ENCODE results near the gene PAX2. TPM values are rescaled to one million over a fixed set of nuclear protein-coding genes. Genes with fewer than 3 reads are reported as not detected.

The PAX2 gene
- total and polyA plus RNA-seq, 2 of the 8 experiments (the other 6 are each of a cell fraction or from before 2014, with no cell fraction given), result 0.02 TPM; not detected in 1

DNA sequence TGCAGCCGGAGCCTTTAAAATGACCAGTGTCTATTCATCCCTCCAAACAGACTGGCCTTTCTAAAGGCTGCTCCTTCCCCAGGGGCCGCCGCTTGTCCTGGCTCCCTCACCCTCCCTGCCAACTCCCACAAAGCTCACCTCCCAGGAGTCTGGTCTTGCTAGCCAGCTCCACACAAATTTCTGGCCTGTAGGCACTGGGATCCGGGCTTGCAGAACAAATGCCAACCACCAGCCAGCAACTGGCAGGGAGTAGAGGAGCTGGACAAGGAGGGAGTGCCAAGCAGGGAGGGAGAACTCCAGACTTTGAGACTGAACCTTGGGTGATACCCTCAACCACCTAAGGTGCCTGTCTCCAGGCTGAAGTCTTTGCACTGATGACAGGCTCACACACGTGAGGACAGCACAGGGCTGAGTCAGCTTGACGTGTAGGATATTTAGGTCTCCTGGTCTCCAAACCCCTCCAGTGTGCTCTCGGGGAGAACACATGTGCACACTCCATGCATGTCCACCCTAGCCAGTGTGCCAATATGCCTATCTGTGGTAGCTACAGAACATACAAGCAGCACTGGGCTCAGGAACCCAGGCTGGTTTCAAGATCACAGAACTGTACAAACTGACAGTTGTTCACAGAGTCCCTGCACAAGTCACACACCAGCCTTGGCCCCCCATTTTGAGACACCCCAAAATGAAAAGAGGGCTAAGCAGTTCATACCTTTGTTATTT lies 6.0 kb downstream of the PAX2 start:
- H2BK20ac ChIP-seq (ENCODE audit: low read length), result no peak overlapping the region
- no peak overlapping the region for H4K8ac ChIP-seq (ENCODE audit: extremely low read depth, insufficient read depth, low read length)
- no peak overlapping the region for H2BK120ac ChIP-seq (replicated peaks; ENCODE audit: low read depth, low read length)
- no peak overlapping the region for H2BK5ac ChIP-seq (ENCODE audit: low read depth, low read length)
- no peak overlapping the region for H2AFZ ChIP-seq (ENCODE audit: low read length)
- peaks cover 74 to 100% (median 90%) of the 10 kb centered on the region in 4 experiments for H3K27me3 ChIP-seq (replicated peaks in 1 of 4; ENCODE audit: control insufficient read depth in 3 of 4, extremely low read depth in 1 of 4, insufficient read depth in 3 of 4, low read length in 3 of 4)
- no peak overlapping the region for H3K23ac ChIP-seq (ENCODE audit: insufficient read length)
- H3K4me2 ChIP-seq (ENCODE audit: insufficient read depth in 1 of 2, low read depth in 2 of 2, low read length in 2 of 2), result no peak overlapping the region
- no peak overlapping the region for H3K14ac ChIP-seq (ENCODE audit: insufficient read length)
- H3K23me2 ChIP-seq (ENCODE audit: low read depth, low read length), result no peaks in the 10 kb centered on the region
- H3K9me3 ChIP-seq (ENCODE audit: insufficient read depth in 2 of 2, low read depth in 1 of 2, low read length in 1 of 2), result no peaks in the 10 kb centered on the region
- no peaks in the 10 kb centered on the region for H3K79me2 ChIP-seq (ENCODE audit: control insufficient read depth in 1 of 2, insufficient read depth in 2 of 2, low read length in 2 of 2)
- H3K36me3 ChIP-seq (ENCODE audit: control insufficient read depth in 2 of 4, insufficient read depth in 4 of 4, low read length in 3 of 4), result peaks cover 0 to 7% (median 0%) of the 10 kb centered on the region in 4 experiments; a peak in 1 of 8 replicates
- no peak overlapping the region for H3K56ac ChIP-seq (replicated peaks; ENCODE audit: insufficient read length, low read depth, low read length)
- no peak overlapping the region for H2AK5ac ChIP-seq (ENCODE audit: low read depth, low read length)
- FAIRE-seq, result no peak
- H3K79me1 ChIP-seq (ENCODE audit: low read depth, low read length), result no peaks in the 10 kb centered on the region
- H3K18ac ChIP-seq (ENCODE audit: extremely low read depth, low read length), result no peak overlapping the region
- H3K4me1 ChIP-seq (replicated peaks in 1 of 4; ENCODE audit: control insufficient read depth in 3 of 4, insufficient read depth in 4 of 4, low read length in 3 of 4), result peaks cover 0 to 9% (median 4%) of the 10 kb centered on the region in 4 experiments; a peak in 5 of 7 replicates
- CTCF ChIA-PET (ENCODE audit: partially characterized antibody), result interaction anchor here (0.6 to 5.0 kb wide), 26 partner anchors 8 to 391 kb away, joined by 3 to 30 read pairs (median 4); no protein-coding TSS in a partner anchor
- H3K27ac ChIP-seq (ENCODE audit: low read depth, low read length), result no peak overlapping the region
- H3K4me3 ChIP-seq (ENCODE audit: extremely low read depth in 1 of 4, insufficient read depth in 2 of 4, low read depth in 3 of 4, low read length in 4 of 4), result no peak overlapping the region
- no peak overlapping the region for H3K9ac ChIP-seq (replicated peaks in 1 of 4; ENCODE audit: extremely low read depth in 1 of 4, low read depth in 3 of 4, low read length in 3 of 4)
- WGBS, 2 experiments (ENCODE audit: extremely low coverage in 1 of 2, insufficient coverage in 1 of 2, insufficient read length in 1 of 2, insufficient replicate concordance in 2 of 2, low coverage in 1 of 2, low lambda C conversion rate in 2 of 2, missing lambda C conversion rate in 1 of 2), result 48% methylated on average over 7 of the region's 7 CpGs; no CpG with 5 or more reads in 1 of the 2 experiments
- H2BK15ac ChIP-seq (ENCODE audit: low read length), result no peak overlapping the region
- peaks cover 14 to 35% of the 10 kb centered on the region in 2 experiments for H4K20me1 ChIP-seq (replicated peaks in 1 of 2; ENCODE audit: control insufficient read depth in 1 of 2, insufficient read depth in 2 of 2, low read length in 2 of 2)
- no peak for DNase-seq (ENCODE audit: low read depth in 1 of 2, low spot score in 2 of 2)
- H4K5ac ChIP-seq (ENCODE audit: insufficient read length, low read depth, low read length), result no peak overlapping the region
- H3K4ac ChIP-seq (replicated peaks; ENCODE audit: insufficient read length, low read depth, low read length), result no peak overlapping the region
- POLR2A ChIA-PET (ENCODE audit: partially characterized antibody), result interaction anchor here (3.3 kb wide), 1 partner anchor 73 kb away, joined by 12 read pairs; no protein-coding TSS in a partner anchor
- no peak overlapping the region for H4K91ac ChIP-seq (replicated peaks; ENCODE audit: insufficient read length, low read length)
- H2BK12ac ChIP-seq (ENCODE audit: low read depth, low read length), result no peak overlapping the region
- TF ChIP-seq, protein P1, sequence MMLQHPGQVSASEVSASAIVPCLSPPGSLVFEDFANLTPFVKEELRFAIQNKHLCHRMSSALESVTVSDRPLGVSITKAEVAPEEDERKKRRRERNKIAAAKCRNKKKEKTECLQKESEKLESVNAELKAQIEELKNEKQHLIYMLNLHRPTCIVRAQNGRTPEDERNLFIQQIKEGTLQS (IDR thresholded peaks at IDR 0.05; ENCODE audit: insufficient read depth, low read depth, low read length), result no peak
- no peak for TF ChIP-seq RAD21 (IDR thresholded peaks at IDR 0.05 in 1 of 2, conservative IDR thresholded peaks at IDR 0.05 in 1 of 2; ENCODE audit: low read depth in 2 of 2, low read length in 2 of 2)
- TF ChIP-seq SIX5 (IDR thresholded peaks at IDR 0.05; ENCODE audit: low read depth, low read length), result no peak
- no peak for TF ChIP-seq SP4 (IDR thresholded peaks at IDR 0.05; ENCODE audit: low read length)
- TF ChIP-seq, protein P2, sequence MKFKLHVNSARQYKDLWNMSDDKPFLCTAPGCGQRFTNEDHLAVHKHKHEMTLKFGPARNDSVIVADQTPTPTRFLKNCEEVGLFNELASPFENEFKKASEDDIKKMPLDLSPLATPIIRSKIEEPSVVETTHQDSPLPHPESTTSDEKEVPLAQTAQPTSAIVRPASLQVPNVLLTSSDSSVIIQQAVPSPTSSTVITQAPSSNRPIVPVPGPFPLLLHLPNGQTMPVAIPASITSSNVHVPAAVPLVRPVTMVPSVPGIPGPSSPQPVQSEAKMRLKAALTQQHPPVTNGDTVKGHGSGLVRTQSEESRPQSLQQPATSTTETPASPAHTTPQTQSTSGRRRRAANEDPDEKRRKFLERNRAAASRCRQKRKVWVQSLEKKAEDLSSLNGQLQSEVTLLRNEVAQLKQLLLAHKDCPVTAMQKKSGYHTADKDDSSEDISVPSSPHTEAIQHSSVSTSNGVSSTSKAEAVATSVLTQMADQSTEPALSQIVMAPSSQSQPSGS (IDR thresholded peaks at IDR 0.05; ENCODE audit: low read length), result no peak
- TF ChIP-seq, protein P3, sequence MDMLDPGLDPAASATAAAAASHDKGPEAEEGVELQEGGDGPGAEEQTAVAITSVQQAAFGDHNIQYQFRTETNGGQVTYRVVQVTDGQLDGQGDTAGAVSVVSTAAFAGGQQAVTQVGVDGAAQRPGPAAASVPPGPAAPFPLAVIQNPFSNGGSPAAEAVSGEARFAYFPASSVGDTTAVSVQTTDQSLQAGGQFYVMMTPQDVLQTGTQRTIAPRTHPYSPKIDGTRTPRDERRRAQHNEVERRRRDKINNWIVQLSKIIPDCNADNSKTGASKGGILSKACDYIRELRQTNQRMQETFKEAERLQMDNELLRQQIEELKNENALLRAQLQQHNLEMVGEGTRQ (IDR thresholded peaks at IDR 0.05; ENCODE audit: low read length), result no peak
- TF ChIP-seq, protein P4, sequence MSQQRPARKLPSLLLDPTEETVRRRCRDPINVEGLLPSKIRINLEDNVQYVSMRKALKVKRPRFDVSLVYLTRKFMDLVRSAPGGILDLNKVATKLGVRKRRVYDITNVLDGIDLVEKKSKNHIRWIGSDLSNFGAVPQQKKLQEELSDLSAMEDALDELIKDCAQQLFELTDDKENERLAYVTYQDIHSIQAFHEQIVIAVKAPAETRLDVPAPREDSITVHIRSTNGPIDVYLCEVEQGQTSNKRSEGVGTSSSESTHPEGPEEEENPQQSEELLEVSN (IDR thresholded peaks at IDR 0.05), result no peak

Data from H1 (cell line).